Stimulated activated naive B cell treated with anti-CD40 and anti-IgM and Interleukin-4, amounts not matched to agents 10 μg/mL and 1 μg/mL and 100 μg/mL, for 72 hours (primary cell): ENCODE data around the gene PTPRJ.
"Not testable (repeated sequence)": the region's sequence is repeated elsewhere in the genome, so short reads cannot be mapped to it uniquely, and the experiment has no call there.

Experiments
- ATAC-seq, 2 donors: fragments of 150-1000 bp; cut with Tn5 transposase; replicated peaks; 2 replicates each; pipeline ENCODE4 v1.10.0; 2021; ENCODE audit warnings: moderate library complexity in 1 of 2
- DNase-seq: peaks from one replicate; pipeline ENCODE4 v3.0.0; 2021
- H3K27ac Mint-ChIP-seq: one replicate; pipeline ENCODE4 v1.8.0; 2022; ENCODE audit warnings: mild to moderate bottlenecking, mixed read lengths
- H3K27me3 Mint-ChIP-seq, 2 donors: one replicate each; pipeline ENCODE4 v1.8.0; 2022; ENCODE audit warnings: mixed read lengths in 2 of 2
- H3K36me3 Mint-ChIP-seq, 2 donors: one replicate each; pipeline ENCODE4 v1.8.0; 2022; ENCODE audit warnings: mixed read lengths in 2 of 2, mild to moderate bottlenecking in 1 of 2
- H3K4me1 Mint-ChIP-seq, 2 donors: one replicate each; pipeline ENCODE4 v1.8.0; 2022; ENCODE audit warnings: mixed read lengths in 2 of 2, mild to moderate bottlenecking in 1 of 2
- H3K4me3 Mint-ChIP-seq, 2 donors: one replicate each; pipeline ENCODE4 v1.8.0; 2022; ENCODE audit warnings: mild to moderate bottlenecking in 2 of 2, mixed read lengths in 2 of 2, moderate library complexity in 1 of 2
- H3K9me3 Mint-ChIP-seq, 2 donors: one replicate each; pipeline ENCODE4 v1.8.0; 2022; ENCODE audit warnings: mixed read lengths in 2 of 2, mild to moderate bottlenecking in 1 of 2

The PTPRJ gene

GRCh38 chr11:48023608-48024007, 43.2 kb downstream of the PTPRJ start:
- H3K4me1 Mint-ChIP-seq: peaks cover 34 to 67% of the 10 kb centered on the region in 2 donors
- H3K27ac Mint-ChIP-seq, H3K36me3 Mint-ChIP-seq, ATAC-seq, H3K9me3 Mint-ChIP-seq, H3K27me3 Mint-ChIP-seq, DNase-seq, H3K4me3 Mint-ChIP-seq: not testable (repeated sequence)

GRCh38 chr11:48024635-48025071, 44.3 kb downstream of the PTPRJ start:
- H3K4me1 Mint-ChIP-seq: peaks cover 29 to 66% of the 10 kb centered on the region in 2 donors
- no peak overlapping the region for H3K4me3 Mint-ChIP-seq
- H3K27me3 Mint-ChIP-seq: no peaks in the 10 kb centered on the region
- H3K9me3 Mint-ChIP-seq: no peaks in the 10 kb centered on the region
- peaks cover 2 to 5% of the 10 kb centered on the region in 2 donors for H3K36me3 Mint-ChIP-seq
- ATAC-seq (no peak), DNase-seq (no peak)
- peak overlapping the region; percentile 48 for H3K27ac Mint-ChIP-seq

GRCh38 chr11:48025293-48025983, 45.1 kb downstream of the PTPRJ start:
- Mint-ChIP-seq H3K4me3 (no peak overlapping the region), H3K27me3 (no peaks in the 10 kb centered on the region), H3K36me3 (peaks cover 2 to 5% of the 10 kb centered on the region in 2 donors), H3K27ac (no peak overlapping the region), H3K4me1 (peaks cover 28 to 66% of the 10 kb centered on the region in 2 donors), H3K9me3 (no peaks in the 10 kb centered on the region)
- DNase-seq: no peak
- no peak for ATAC-seq

- Mint-ChIP-seq H3K36me3 (peaks cover 2 to 5% of the 10 kb centered on the region in 2 donors), H3K4me1 (peaks cover 25 to 62% of the 10 kb centered on the region in 2 donors), H3K4me3 (no peak overlapping the region), H3K27me3 (no peaks in the 10 kb centered on the region), H3K27ac (no peak overlapping the region), H3K9me3 (no peaks in the 10 kb centered on the region)
- ATAC-seq (no peak), DNase-seq (no peak)
These were observed 45.6 kb downstream of the PTPRJ start for GRCh38 chr11:48025984-48026340.

- DNase-seq (no peak), ATAC-seq (no peak)
- no peaks in the 10 kb centered on the region for H3K27me3 Mint-ChIP-seq
These were observed 48.7 kb downstream of the PTPRJ start for GRCh38 chr11:48028914-48029680.

GRCh38 chr11:48029681-48030290, 49.4 kb downstream of the PTPRJ start:
- no peaks in the 10 kb centered on the region for H3K9me3 Mint-ChIP-seq
- ATAC-seq (no peak), DNase-seq (no peak)
- no peak overlapping the region for H3K4me3 Mint-ChIP-seq
- H3K27ac Mint-ChIP-seq: no peak overlapping the region
- no peaks in the 10 kb centered on the region for H3K27me3 Mint-ChIP-seq
- peaks cover 0 to 5% of the 10 kb centered on the region in 2 donors for H3K36me3 Mint-ChIP-seq
- H3K4me1 Mint-ChIP-seq: peaks cover 43 to 71% of the 10 kb centered on the region in 2 donors

More at GRCh38 chr11:48028914-48029680, 48.7 kb downstream of the PTPRJ start:
- Mint-ChIP-seq H3K4me3 (no peak overlapping the region), H3K36me3 (peaks cover 2 to 5% of the 10 kb centered on the region in 2 donors), H3K27ac (no peak overlapping the region), H3K9me3 (no peaks in the 10 kb centered on the region), H3K4me1 (peaks cover 45 to 73% of the 10 kb centered on the region in 2 donors)

GRCh38 chr11:48031602-48032001, 51.2 kb downstream of the PTPRJ start:
- Mint-ChIP-seq H3K4me1 (peaks cover 45 to 77% of the 10 kb centered on the region in 2 donors), H3K4me3 (peak overlapping the region; percentile 42 to 57), H3K36me3 (no peaks in the 10 kb centered on the region), H3K27ac (peak overlapping the region; percentile 52), H3K27me3 (no peaks in the 10 kb centered on the region), H3K9me3 (no peaks in the 10 kb centered on the region)
- ATAC-seq (peak; percentile 62 to 72), DNase-seq (no peak)

GRCh38 chr11:48032721-48033120, 52.4 kb downstream of the PTPRJ start:
- peak overlapping the region; percentile 5 to 33 for H3K4me3 Mint-ChIP-seq
- peak overlapping the region; percentile 68 for H3K27ac Mint-ChIP-seq
- H3K9me3 Mint-ChIP-seq: no peaks in the 10 kb centered on the region

GRCh38 chr11:48033918-48034341, 53.6 kb downstream of the PTPRJ start:
- DNase-seq: no peak
- Mint-ChIP-seq H3K27me3 (no peaks in the 10 kb centered on the region), H3K9me3 (no peaks in the 10 kb centered on the region), H3K4me1 (peaks cover 50 to 78% of the 10 kb centered on the region in 2 donors), H3K36me3 (peaks cover 0 to 3% of the 10 kb centered on the region in 2 donors), H3K27ac (peak overlapping the region; percentile 1), H3K4me3 (peak overlapping the region in 1 of 2 donors; percentile 37)
- ATAC-seq: no peak

More at GRCh38 chr11:48032721-48033120, 52.4 kb downstream of the PTPRJ start:
- H3K36me3 Mint-ChIP-seq: peaks cover 0 to under 1% of the 10 kb centered on the region in 2 donors
- H3K4me1 Mint-ChIP-seq: peaks cover 49 to 82% of the 10 kb centered on the region in 2 donors
- DNase-seq: no peak
- no peak for ATAC-seq
- H3K27me3 Mint-ChIP-seq: no peaks in the 10 kb centered on the region

GRCh38 chr11:48034926-48035871, 54.8 kb downstream of the PTPRJ start:
- peaks cover 0 to 3% of the 10 kb centered on the region in 2 donors for H3K36me3 Mint-ChIP-seq
- H3K4me3 Mint-ChIP-seq: no peak overlapping the region
- H3K9me3 Mint-ChIP-seq: no peaks in the 10 kb centered on the region
- DNase-seq (no peak), ATAC-seq (no peak)
- peaks cover 46 to 78% of the 10 kb centered on the region in 2 donors for H3K4me1 Mint-ChIP-seq
- H3K27ac Mint-ChIP-seq: peak overlapping the region; percentile 49
- H3K27me3 Mint-ChIP-seq: no peaks in the 10 kb centered on the region

- H3K4me1 Mint-ChIP-seq: peaks cover 49 to 84% of the 10 kb centered on the region in 2 donors
- ATAC-seq (no peak), DNase-seq (no peak)
- H3K9me3 Mint-ChIP-seq: no peaks in the 10 kb centered on the region
- H3K27ac Mint-ChIP-seq: no peak overlapping the region
- H3K27me3 Mint-ChIP-seq: no peaks in the 10 kb centered on the region
- peaks cover 3% of the 10 kb centered on the region in 2 donors for H3K36me3 Mint-ChIP-seq
- no peak overlapping the region for H3K4me3 Mint-ChIP-seq
These were observed 55.7 kb downstream of the PTPRJ start for GRCh38 chr11:48036011-48036410.

- H3K27ac Mint-ChIP-seq: no peak overlapping the region
- peaks cover 47 to 82% of the 10 kb centered on the region in 2 donors for H3K4me1 Mint-ChIP-seq
- peaks cover 3 to 6% of the 10 kb centered on the region in 2 donors for H3K36me3 Mint-ChIP-seq
- no peak for DNase-seq
- no peaks in the 10 kb centered on the region for H3K27me3 Mint-ChIP-seq
- ATAC-seq: no peak
- no peaks in the 10 kb centered on the region for H3K9me3 Mint-ChIP-seq
- no peak overlapping the region for H3K4me3 Mint-ChIP-seq
These were observed 56.1 kb downstream of the PTPRJ start for GRCh38 chr11:48036466-48036865.

- H3K4me3 Mint-ChIP-seq: no peak overlapping the region
- DNase-seq: no peak
- H3K36me3 Mint-ChIP-seq: peaks cover 3 to 6% of the 10 kb centered on the region in 2 donors
- peak overlapping the region; percentile 0 for H3K27ac Mint-ChIP-seq
- no peaks in the 10 kb centered on the region for H3K9me3 Mint-ChIP-seq
- H3K4me1 Mint-ChIP-seq: peaks cover 40 to 77% of the 10 kb centered on the region in 2 donors
- peak in 1 of 2 donors; percentile 71 for ATAC-seq
- no peaks in the 10 kb centered on the region for H3K27me3 Mint-ChIP-seq
These were observed 57.5 kb downstream of the PTPRJ start for GRCh38 chr11:48037709-48038468.
